Liver (tissue), 9 donors: ENCODE data around the gene WIPI1. TPM values are rescaled to one million over a fixed set of nuclear protein-coding genes. Genes with fewer than 3 reads are reported as not detected.
A peak's percentile ranks its signal among the peaks of the same experiment; 100 is the strongest.

Source experiments
- DNase-seq: peaks from one replicate; pipeline ENCODE4 v3.0.0-alpha.2; 2017; ENCODE audit warnings: low spot score
- H3K27ac ChIP-seq, 2 donors: one replicate each; pipeline ENCODE4 v1.7.0; 2013; ENCODE audit warnings: inconsistent platforms in 2 of 2, low read length in 2 of 2, control low read depth in 1 of 2, low read depth in 1 of 2, mild to moderate bottlenecking in 1 of 2
- H3K27me3 ChIP-seq, 4 donors: one replicate each; pipeline versions ENCODE4 v1.6.1 to v1.7.0; 2013; ENCODE audit warnings: low read length in 3 of 4, inconsistent platforms in 1 of 4, mild to moderate bottlenecking in 1 of 4, moderate library complexity in 1 of 4; ENCODE audit not compliant: control insufficient read depth in 4 of 4, insufficient read depth in 4 of 4
- H3K36me3 ChIP-seq, 4 donors: one replicate each; pipeline versions ENCODE4 v1.6.1 to v1.7.0; 2013; ENCODE audit warnings: low read length in 3 of 4, mild to moderate bottlenecking in 3 of 4, low read depth in 1 of 4, moderate library complexity in 1 of 4; ENCODE audit not compliant: control insufficient read depth in 4 of 4, insufficient read depth in 3 of 4
- H3K4me1 ChIP-seq, 4 donors: one replicate each; pipeline versions ENCODE4 v1.6.1 to v1.7.0; 2013; ENCODE audit warnings: low read length in 3 of 4, mild to moderate bottlenecking in 3 of 4, moderate library complexity in 1 of 4; ENCODE audit not compliant: control insufficient read depth in 4 of 4, insufficient read depth in 4 of 4
- H3K4me3 ChIP-seq, 3 donors: one replicate each; pipeline versions ENCODE4 v1.6.1 to v1.7.0; 2013; ENCODE audit warnings: low read length in 3 of 3, control low read depth in 1 of 3, low read depth in 1 of 3, mild to moderate bottlenecking in 1 of 3
- H3K9ac ChIP-seq, 2 donors: one replicate each; pipeline ENCODE4 v1.7.0; 2013; ENCODE audit warnings: low read length in 2 of 2, mild to moderate bottlenecking in 2 of 2, moderate library complexity in 2 of 2, control low read depth in 1 of 2, low read depth in 1 of 2
- H3K9me3 ChIP-seq, 4 donors: one replicate each; pipeline versions ENCODE4 v1.6.1 to v1.7.0; 2013; ENCODE audit warnings: low read length in 3 of 4; ENCODE audit not compliant: control insufficient read depth in 4 of 4
- EGR1 ChIP-seq, 2 donors: IDR thresholded peaks; 2 replicates each; pipeline ENCODE4 v1.6.1; 2016 to 2018; ENCODE audit warnings: antibody characterized with exemption in 2 of 2, low read depth in 2 of 2
- FOXA1 ChIP-seq: IDR thresholded peaks from 2 replicates; pipeline ENCODE4 v1.6.1; 2016; ENCODE audit warnings: antibody characterized with exemption
- FOXA2 ChIP-seq: IDR thresholded peaks from 2 replicates; pipeline ENCODE4 v1.6.1; 2016; ENCODE audit warnings: antibody characterized with exemption
- GABPA ChIP-seq, 2 donors: IDR thresholded peaks in 1 of 2; conservative IDR thresholded peaks in 1 of 2; 2 replicates each; pipeline ENCODE4 v1.6.1; 2016; ENCODE audit warnings: antibody characterized with exemption in 2 of 2, mild to moderate bottlenecking in 1 of 2, moderate library complexity in 1 of 2
- HNF4A ChIP-seq, 2 donors: conservative IDR thresholded peaks; 2 replicates each; pipeline ENCODE4 v1.6.1; 2016; ENCODE audit warnings: antibody characterized with exemption in 2 of 2, mild to moderate bottlenecking in 2 of 2
- HNF4G ChIP-seq: IDR thresholded peaks from 2 replicates; pipeline ENCODE4 v1.6.1; 2016; ENCODE audit warnings: antibody characterized with exemption
- JUND ChIP-seq, 2 donors: IDR thresholded peaks; 2 replicates each; pipeline ENCODE4 v1.6.1; 2016; ENCODE audit warnings: antibody characterized with exemption in 2 of 2
- NR2F2 ChIP-seq: IDR thresholded peaks from 2 replicates; pipeline ENCODE4 v1.6.1; 2016; ENCODE audit warnings: antibody characterized with exemption
- RAD21 ChIP-seq, 2 donors: IDR thresholded peaks; 2 replicates each; pipeline ENCODE4 v1.6.1; 2016; ENCODE audit warnings: antibody characterized with exemption in 2 of 2, mild to moderate bottlenecking in 2 of 2
- RXRA ChIP-seq, 2 donors: IDR thresholded peaks; 2 replicates each; pipeline ENCODE4 v1.6.1; 2017 to 2018; ENCODE audit warnings: antibody characterized with exemption in 2 of 2, mild to moderate bottlenecking in 1 of 2
- SP1 ChIP-seq: IDR thresholded peaks from 2 replicates; pipeline ENCODE4 v1.6.1; 2018; ENCODE audit warnings: antibody characterized with exemption, mild to moderate bottlenecking
- TAF1 ChIP-seq: conservative IDR thresholded peaks from 2 replicates; pipeline ENCODE4 v1.6.1; 2016; ENCODE audit warnings: antibody characterized with exemption, mild to moderate bottlenecking
- YY1 ChIP-seq: IDR thresholded peaks from 2 replicates; pipeline ENCODE4 v1.6.1; 2016; ENCODE audit warnings: antibody characterized with exemption, mild to moderate bottlenecking
- WGBS: extraction: QIAGEN DNeasy Blood & Tissue Kit; methylation state at CpG from one replicate; pipeline ENCODE4 v1.1.7; 2013; 5-methylcytosine and 5-hydroxymethylcytosine counted together
- polyA plus RNA-seq, 2 donors: library from polyadenylated mRNA; stranded (reverse) in 1 of 2; unstranded in 1 of 2; fragments of 200-250 nt in 1 of 2; fragments of >200 nt in 1 of 2; fragmentation: Nextera tagmentation in 1 of 2; extraction: Ambion mirVana in 1 of 2; gene quantifications; one replicate each; pipeline versions ENCODE4 v1.2.1 to v1.2.3, GENCODE V29; 2013 to 2015
- total RNA-seq, 2 donors: library from RNA; depleted of rRNA; stranded (reverse); fragments of >200 nt; gene quantifications; one replicate each; pipeline ENCODE4 v1.2.3, GENCODE V29; 2014
- TF ChIP-seq, protein P1 (sequence below): fragments of 150-350 bp; IDR thresholded peaks from 2 replicates; pipeline ENCODE4 v1.5.1; 2017; ENCODE audit warnings: improper control_type of control experiment, low read depth, low read length; ENCODE audit not compliant: missing input control
- TF ChIP-seq, protein P2 (sequence below): IDR thresholded peaks from 2 replicates; pipeline ENCODE4 v1.6.1; 2016; ENCODE audit warnings: antibody characterized with exemption
- TF ChIP-seq, protein P3 (sequence below): IDR thresholded peaks from 2 replicates; pipeline ENCODE4 v1.6.1; 2016; ENCODE audit warnings: antibody characterized with exemption
- TF ChIP-seq, protein P4 (sequence below): IDR thresholded peaks from 2 replicates; pipeline ENCODE4 v1.6.1; 2016; ENCODE audit warnings: antibody characterized with exemption, mild to moderate bottlenecking
- TF ChIP-seq, protein P5 (sequence below): IDR thresholded peaks from 2 replicates; pipeline ENCODE4 v1.6.1; 2016; ENCODE audit warnings: antibody characterized with exemption
- donor health status: healthy.
- donor health status: healthy.
- donor health status: healthy.
- donor health status: healthy.
- donor health status: healthy.

The WIPI1 gene
- total and polyA plus RNA-seq, 4 donors: 21.1 to 48.6 (median 29.8) TPM

DNA sequence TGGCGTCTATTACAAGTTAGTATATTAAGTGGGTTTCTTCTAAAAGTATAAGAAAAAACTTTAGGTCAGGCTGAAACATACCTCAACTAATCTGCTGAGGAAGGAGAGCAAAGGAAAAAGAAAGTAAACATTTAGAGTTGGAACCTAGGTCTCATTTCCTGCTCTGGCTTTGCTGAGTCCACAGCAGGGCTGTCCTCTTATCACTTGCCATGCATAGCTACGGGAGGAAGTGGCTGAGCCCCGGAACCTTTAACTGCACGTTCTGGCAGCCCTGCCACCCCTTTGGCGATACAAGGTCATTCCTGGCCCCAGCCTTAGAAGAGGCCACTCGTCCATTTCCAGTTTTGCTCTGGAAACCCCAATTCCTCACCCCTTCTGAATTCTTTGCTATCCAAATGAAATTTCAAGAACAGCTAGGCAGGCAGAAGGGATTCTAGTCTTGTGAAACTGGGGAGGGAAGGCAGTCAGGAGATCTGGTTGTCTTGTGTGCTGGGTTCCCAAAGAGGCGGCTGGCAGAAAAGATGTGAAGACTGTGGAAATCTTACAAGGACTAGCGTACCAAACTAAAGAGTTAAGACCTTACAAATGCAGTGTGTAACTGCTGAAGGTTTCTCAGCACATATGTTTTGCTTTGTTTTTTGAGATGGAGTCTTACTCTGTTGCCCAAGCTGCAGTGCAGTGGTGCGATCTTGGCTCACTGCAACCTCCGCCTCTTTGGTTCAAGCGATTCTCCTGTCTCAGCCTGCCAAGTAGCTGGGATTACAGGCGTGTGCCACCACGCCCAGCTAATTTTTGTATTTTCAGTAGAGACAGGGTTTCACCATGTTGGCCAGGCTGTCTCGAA is 19.1 kb downstream of the WIPI1 start:
- peaks cover 0 to 21% (median 10%) of the 10 kb centered on the region in 4 donors for H3K4me1 ChIP-seq
- H3K4me3 ChIP-seq: no peak overlapping the region
- WGBS: 55% methylated on average over 14 of the region's 14 CpGs
- H3K9ac ChIP-seq: peak overlapping the region in 1 of 2 donors; percentile 37
- H3K9me3 ChIP-seq: no peaks in the 10 kb centered on the region
- TF ChIP-seq, protein P1, sequence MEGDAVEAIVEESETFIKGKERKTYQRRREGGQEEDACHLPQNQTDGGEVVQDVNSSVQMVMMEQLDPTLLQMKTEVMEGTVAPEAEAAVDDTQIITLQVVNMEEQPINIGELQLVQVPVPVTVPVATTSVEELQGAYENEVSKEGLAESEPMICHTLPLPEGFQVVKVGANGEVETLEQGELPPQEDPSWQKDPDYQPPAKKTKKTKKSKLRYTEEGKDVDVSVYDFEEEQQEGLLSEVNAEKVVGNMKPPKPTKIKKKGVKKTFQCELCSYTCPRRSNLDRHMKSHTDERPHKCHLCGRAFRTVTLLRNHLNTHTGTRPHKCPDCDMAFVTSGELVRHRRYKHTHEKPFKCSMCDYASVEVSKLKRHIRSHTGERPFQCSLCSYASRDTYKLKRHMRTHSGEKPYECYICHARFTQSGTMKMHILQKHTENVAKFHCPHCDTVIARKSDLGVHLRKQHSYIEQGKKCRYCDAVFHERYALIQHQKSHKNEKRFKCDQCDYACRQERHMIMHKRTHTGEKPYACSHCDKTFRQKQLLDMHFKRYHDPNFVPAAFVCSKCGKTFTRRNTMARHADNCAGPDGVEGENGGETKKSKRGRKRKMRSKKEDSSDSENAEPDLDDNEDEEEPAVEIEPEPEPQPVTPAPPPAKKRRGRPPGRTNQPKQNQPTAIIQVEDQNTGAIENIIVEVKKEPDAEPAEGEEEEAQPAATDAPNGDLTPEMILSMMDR: no peak
- TF ChIP-seq, protein P2, sequence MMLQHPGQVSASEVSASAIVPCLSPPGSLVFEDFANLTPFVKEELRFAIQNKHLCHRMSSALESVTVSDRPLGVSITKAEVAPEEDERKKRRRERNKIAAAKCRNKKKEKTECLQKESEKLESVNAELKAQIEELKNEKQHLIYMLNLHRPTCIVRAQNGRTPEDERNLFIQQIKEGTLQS: no peak
- TF ChIP-seq JUND (IDR thresholded peaks at IDR 0.05) (no peak), SP1 (peak; percentile 52), FOXA2 (no peak), EGR1 (IDR thresholded peaks at IDR 0.05; ENCODE audit: low read depth in 2 of 2) (no peak), HNF4A (conservative IDR thresholded peaks at IDR 0.05) (peak; percentile 25 to 43), TAF1 (no peak), RAD21 (IDR thresholded peaks at IDR 0.05) (peak; percentile 28 to 38), GABPA (IDR thresholded peaks at IDR 0.05 in 1 of 2, conservative IDR thresholded peaks at IDR 0.05 in 1 of 2) (peak in 1 of 2 donors; percentile 39), FOXA1 (no peak), YY1 (no peak), NR2F2 (peak; percentile 58), RXRA (IDR thresholded peaks at IDR 0.05) (peak; percentile 19 to 24), HNF4G (no peak)
- TF ChIP-seq, protein P3, sequence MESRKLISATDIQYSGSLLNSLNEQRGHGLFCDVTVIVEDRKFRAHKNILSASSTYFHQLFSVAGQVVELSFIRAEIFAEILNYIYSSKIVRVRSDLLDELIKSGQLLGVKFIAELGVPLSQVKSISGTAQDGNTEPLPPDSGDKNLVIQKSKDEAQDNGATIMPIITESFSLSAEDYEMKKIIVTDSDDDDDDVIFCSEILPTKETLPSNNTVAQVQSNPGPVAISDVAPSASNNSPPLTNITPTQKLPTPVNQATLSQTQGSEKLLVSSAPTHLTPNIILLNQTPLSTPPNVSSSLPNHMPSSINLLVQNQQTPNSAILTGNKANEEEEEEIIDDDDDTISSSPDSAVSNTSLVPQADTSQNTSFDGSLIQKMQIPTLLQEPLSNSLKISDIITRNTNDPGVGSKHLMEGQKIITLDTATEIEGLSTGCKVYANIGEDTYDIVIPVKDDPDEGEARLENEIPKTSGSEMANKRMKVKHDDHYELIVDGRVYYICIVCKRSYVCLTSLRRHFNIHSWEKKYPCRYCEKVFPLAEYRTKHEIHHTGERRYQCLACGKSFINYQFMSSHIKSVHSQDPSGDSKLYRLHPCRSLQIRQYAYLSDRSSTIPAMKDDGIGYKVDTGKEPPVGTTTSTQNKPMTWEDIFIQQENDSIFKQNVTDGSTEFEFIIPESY: no peak
- TF ChIP-seq, protein P4, sequence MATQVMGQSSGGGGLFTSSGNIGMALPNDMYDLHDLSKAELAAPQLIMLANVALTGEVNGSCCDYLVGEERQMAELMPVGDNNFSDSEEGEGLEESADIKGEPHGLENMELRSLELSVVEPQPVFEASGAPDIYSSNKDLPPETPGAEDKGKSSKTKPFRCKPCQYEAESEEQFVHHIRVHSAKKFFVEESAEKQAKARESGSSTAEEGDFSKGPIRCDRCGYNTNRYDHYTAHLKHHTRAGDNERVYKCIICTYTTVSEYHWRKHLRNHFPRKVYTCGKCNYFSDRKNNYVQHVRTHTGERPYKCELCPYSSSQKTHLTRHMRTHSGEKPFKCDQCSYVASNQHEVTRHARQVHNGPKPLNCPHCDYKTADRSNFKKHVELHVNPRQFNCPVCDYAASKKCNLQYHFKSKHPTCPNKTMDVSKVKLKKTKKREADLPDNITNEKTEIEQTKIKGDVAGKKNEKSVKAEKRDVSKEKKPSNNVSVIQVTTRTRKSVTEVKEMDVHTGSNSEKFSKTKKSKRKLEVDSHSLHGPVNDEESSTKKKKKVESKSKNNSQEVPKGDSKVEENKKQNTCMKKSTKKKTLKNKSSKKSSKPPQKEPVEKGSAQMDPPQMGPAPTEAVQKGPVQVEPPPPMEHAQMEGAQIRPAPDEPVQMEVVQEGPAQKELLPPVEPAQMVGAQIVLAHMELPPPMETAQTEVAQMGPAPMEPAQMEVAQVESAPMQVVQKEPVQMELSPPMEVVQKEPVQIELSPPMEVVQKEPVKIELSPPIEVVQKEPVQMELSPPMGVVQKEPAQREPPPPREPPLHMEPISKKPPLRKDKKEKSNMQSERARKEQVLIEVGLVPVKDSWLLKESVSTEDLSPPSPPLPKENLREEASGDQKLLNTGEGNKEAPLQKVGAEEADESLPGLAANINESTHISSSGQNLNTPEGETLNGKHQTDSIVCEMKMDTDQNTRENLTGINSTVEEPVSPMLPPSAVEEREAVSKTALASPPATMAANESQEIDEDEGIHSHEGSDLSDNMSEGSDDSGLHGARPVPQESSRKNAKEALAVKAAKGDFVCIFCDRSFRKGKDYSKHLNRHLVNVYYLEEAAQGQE: no peak
- TF ChIP-seq, protein P5, sequence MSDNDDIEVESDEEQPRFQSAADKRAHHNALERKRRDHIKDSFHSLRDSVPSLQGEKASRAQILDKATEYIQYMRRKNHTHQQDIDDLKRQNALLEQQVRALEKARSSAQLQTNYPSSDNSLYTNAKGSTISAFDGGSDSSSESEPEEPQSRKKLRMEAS: peak; percentile 41
- peak overlapping the region; percentile 67 to 79 for H3K27ac ChIP-seq
- H3K27me3 ChIP-seq: no peaks in the 10 kb centered on the region
- H3K36me3 ChIP-seq: peaks cover 0 to 6% (median 4%) of the 10 kb centered on the region in 4 donors
- DNase-seq: peak; percentile 63
